Glutamatergic neuron (in vitro differentiated cells): Measurements from ENCODE around the gene ZNF394. TPM values are rescaled to one million over a fixed set of nuclear protein-coding genes. Genes with fewer than 3 reads are reported as not detected.

Source experiments
- DNase-seq: peaks from one replicate; pipeline ENCODE4 v3.0.0; 2022
- H3K27ac Mint-ChIP-seq: one replicate; pipeline ENCODE4 v1.8.0; 2020; ENCODE audit warnings: mild to moderate bottlenecking, mixed read lengths, inconsistent platforms; ENCODE audit not compliant: unreplicated experiment
- H3K27me3 Mint-ChIP-seq: one replicate; pipeline ENCODE4 v1.8.0; 2020; ENCODE audit warnings: mild to moderate bottlenecking, moderate library complexity, mixed read lengths, inconsistent platforms; ENCODE audit not compliant: unreplicated experiment
- H3K36me3 Mint-ChIP-seq: one replicate; pipeline ENCODE4 v1.8.0; 2020; ENCODE audit warnings: mild to moderate bottlenecking, mixed read lengths, inconsistent platforms; ENCODE audit not compliant: unreplicated experiment
- H3K4me1 Mint-ChIP-seq: one replicate; pipeline ENCODE4 v1.8.0; 2020; ENCODE audit warnings: mild to moderate bottlenecking, low read depth, mixed read lengths, inconsistent platforms; ENCODE audit not compliant: unreplicated experiment
- H3K4me3 Mint-ChIP-seq: one replicate; pipeline ENCODE4 v1.8.0; 2020; ENCODE audit warnings: mild to moderate bottlenecking, mixed read lengths, inconsistent platforms; ENCODE audit not compliant: unreplicated experiment
- H3K9me3 Mint-ChIP-seq: one replicate; pipeline ENCODE4 v1.8.0; 2020; ENCODE audit warnings: mild to moderate bottlenecking, moderate library complexity, mixed read lengths, inconsistent platforms; ENCODE audit not compliant: unreplicated experiment
- CTCF ChIP-seq: fragments of 200-600 bp; sonication (generic); IDR thresholded peaks from one replicate; pipeline ENCODE4 v1.5.0; 2021; ENCODE audit not compliant: partially characterized antibody, unreplicated experiment
- total RNA-seq: library from RNA; stranded (reverse); fragmentation: NEBNext Ultra II Directional; extraction: Animal tissue kit (Norgen Biotek cat#: 25700); gene quantifications from one replicate; pipeline ENCODE4 v1.2.1, GENCODE V29; 2021; ENCODE audit not compliant: unreplicated experiment

Gene ZNF394
- total RNA-seq, 1 donor from 2014 or later, result 19.9 TPM

DNA sequence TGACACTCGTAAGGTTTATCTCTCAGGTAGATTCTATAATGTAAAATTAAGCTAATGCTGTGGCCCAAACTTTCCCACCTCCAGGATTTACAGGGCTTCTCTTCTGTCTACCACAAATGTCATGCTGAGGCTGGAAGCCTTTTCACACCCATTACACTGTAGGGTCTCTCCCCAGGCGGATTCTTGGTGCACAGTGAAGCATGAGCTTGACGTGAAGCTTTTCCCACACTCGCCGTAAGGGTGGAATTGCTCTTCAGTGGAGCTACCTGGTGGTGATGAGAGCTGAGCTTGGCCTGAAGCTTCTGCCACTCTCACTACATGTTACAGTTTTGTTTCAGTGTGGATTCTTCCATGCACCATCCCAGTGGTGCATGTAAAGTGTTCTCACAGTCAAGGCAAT lies 40.5 kb upstream of the ZNF394 start:
- H3K36me3 Mint-ChIP-seq, result peaks cover 15% of the 10 kb centered on the region
- H3K4me3 Mint-ChIP-seq, result no peak overlapping the region
- H3K9me3 Mint-ChIP-seq, result peaks cover 35% of the 10 kb centered on the region
- no peaks in the 10 kb centered on the region for H3K4me1 Mint-ChIP-seq
- H3K27ac Mint-ChIP-seq, result no peak overlapping the region
- no peak for TF ChIP-seq CTCF
- no peak for DNase-seq
- H3K27me3 Mint-ChIP-seq, result peaks cover 3% of the 10 kb centered on the region

DNA sequence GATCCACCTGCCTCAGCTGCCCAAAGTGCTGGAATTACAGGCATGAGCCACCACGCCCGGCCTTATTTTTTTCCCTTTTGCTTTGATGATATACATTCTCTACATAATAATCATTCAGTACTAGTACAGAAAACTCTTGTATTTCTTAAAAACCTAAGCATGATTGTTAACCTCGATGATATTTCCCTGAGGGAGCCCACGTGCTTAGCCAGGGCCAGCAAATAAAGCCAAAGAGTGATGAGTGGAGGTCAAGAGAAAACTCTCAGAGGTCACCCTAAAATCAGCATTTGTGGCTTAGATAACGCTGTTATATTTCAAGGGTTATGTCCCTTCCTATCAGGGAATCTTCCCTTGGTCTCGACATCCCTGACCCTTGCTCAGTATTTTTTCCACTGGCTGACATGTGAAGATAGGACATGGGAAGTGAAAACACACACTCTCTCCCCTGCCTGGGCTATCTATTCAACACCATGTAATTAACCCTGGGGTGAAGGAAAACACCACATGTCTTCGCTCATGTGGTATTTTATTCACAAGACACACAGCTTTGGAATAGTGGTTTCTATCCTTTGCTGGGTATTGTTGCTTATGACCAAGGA lies 39.2 kb upstream of the ZNF394 start:
- no peak overlapping the region for H3K27ac Mint-ChIP-seq
- no peak for DNase-seq
- peaks cover 3% of the 10 kb centered on the region for H3K27me3 Mint-ChIP-seq
- H3K36me3 Mint-ChIP-seq, result peaks cover 10% of the 10 kb centered on the region
- no peaks in the 10 kb centered on the region for H3K4me1 Mint-ChIP-seq
- no peak for TF ChIP-seq CTCF
- no peak overlapping the region for H3K4me3 Mint-ChIP-seq
- H3K9me3 Mint-ChIP-seq, result peaks cover 34% of the 10 kb centered on the region

- TF ChIP-seq CTCF, result no peak
- H3K36me3 Mint-ChIP-seq, result peaks cover 33% of the 10 kb centered on the region
- no peak for DNase-seq
- peaks cover 30% of the 10 kb centered on the region for H3K9me3 Mint-ChIP-seq
- no peaks in the 10 kb centered on the region for H3K4me1 Mint-ChIP-seq
- no peak overlapping the region for H3K27ac Mint-ChIP-seq
- no peak overlapping the region for H3K4me3 Mint-ChIP-seq
- no peaks in the 10 kb centered on the region for H3K27me3 Mint-ChIP-seq
Measured at GRCh38 chr7:99535667-99536066, 35.6 kb upstream of the ZNF394 start.

DNA sequence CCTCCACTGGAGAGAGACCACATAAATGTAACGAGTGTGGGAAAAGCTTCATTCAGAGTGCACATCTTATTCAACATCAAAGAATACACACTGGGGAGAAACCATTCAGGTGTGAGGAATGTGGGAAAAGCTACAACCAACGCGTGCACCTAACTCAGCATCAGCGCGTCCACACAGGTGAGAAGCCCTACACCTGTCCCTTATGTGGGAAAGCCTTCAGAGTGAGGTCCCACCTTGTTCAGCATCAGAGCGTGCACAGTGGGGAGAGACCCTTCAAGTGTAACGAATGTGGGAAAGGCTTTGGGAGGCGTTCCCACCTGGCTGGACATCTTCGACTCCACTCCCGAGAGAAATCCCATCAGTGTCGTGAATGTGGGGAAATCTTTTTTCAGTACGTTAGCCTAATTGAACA lies 31.3 kb upstream of the ZNF394 start:
- Mint-ChIP-seq H3K36me3 (peaks cover 60% of the 10 kb centered on the region), H3K9me3 (peaks cover 20% of the 10 kb centered on the region), H3K27ac (no peak overlapping the region), H3K4me1 (no peaks in the 10 kb centered on the region), H3K4me3 (no peak overlapping the region), H3K27me3 (no peaks in the 10 kb centered on the region)
- no peak for DNase-seq
- no peak for TF ChIP-seq CTCF

DNA sequence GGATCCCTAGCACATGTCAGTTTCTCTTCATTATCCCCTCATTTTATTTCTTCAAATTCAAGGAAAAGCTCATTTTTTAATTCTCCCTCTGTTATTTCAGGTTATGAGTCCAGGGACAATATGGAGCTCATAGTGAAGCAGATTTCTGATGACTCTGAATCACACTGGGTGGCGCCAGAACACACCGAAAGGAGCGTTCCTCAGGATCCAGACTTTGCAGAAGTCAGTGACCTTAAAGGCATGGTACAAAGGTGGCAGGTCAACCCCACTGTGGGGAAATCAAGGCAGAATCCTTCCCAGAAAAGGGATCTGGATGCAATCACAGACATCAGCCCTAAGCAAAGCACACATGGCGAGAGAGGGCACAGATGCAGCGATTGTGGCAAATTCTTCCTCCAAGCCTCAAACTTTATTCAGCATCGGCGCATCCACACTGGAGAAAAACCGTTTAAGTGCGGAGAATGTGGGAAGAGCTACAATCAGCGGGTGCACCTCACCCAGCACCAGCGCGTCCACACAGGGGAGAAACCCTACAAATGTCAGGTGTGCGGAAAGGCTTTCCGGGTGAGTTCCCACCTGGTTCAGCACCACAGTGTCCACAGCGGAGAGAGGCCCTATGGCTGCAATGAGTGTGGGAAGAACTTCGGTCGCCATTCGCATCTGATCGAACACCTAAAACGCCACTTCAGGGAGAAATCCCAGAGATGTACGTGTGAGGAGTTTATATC lies 25.8 kb upstream of the ZNF394 start:
- H3K27me3 Mint-ChIP-seq, result no peaks in the 10 kb centered on the region

More for the DNA sequence above, 25.8 kb upstream of the ZNF394 start:
- no peak for TF ChIP-seq CTCF
- peaks cover 33% of the 10 kb centered on the region for H3K36me3 Mint-ChIP-seq
- no peak overlapping the region for H3K4me3 Mint-ChIP-seq
- H3K27ac Mint-ChIP-seq, result no peak overlapping the region
- no peaks in the 10 kb centered on the region for H3K4me1 Mint-ChIP-seq
- no peak for DNase-seq
- H3K9me3 Mint-ChIP-seq, result peaks cover 5% of the 10 kb centered on the region
